Dermis microvascular lymphatic vessel endothelial cell (primary cell): ENCODE measurements around the gene C10orf88. TPM values are rescaled to one million over a fixed set of nuclear protein-coding genes. Genes with fewer than 3 reads are reported as not detected.

Experiments
- DNase-seq, 2 donors: peaks; one replicate each; pipeline versions ENCODE4 v3.0.0 to v3.0.0-alpha.2; 2010; ENCODE audit warnings: low read depth in 2 of 2
- total RNA-seq: library from RNA; depleted of rRNA; stranded (reverse); fragments of >200 nt; gene quantifications from 2 replicates; pipeline ENCODE4 v1.2.1, GENCODE V29; 2014

Gene C10orf88
- 9.6 and 10.1 TPM in 2 replicates for total RNA-seq

DNA sequence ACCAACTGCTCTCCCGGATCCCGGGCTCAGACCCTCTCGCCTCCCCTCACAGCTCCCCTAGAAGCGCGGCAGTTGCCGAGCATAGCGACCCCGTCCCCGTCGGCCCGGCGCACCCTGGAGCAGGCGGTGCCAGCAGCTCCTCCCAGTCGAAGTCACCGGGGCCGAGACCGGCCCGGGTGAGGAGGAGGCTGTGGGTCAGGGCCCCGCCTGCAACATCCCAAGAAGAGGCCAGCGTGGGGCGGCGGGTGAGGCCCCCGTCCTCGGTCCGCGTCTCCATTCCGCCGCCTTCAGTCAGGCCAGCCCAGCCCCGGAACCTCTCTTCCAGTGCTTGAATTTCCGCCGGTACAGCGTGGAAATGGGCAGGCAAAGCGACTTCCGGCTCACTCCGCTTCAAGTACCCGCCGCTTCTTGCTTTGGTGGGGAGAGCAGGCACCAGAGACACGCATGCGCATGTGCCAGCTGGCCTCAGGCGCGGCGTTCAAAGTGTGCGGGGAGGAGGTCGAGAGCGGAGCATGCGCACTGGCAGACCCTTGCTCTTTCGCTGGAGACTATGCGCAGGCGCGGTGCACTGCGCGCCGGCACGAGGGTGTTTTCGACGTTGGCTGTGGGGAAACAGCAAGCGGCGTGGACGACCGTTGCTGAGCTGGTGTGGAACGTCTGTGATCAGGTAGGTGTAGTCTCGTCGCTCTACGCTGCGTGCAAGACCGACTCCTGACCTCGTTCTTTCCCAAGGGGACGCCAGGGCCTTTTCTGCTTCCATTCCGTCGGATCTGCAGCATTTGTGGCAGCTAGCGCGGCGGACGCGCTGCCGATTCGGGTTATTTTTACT, at the start of gene C10orf88:
Gene C10orf88 (minus strand): TSS at position 326 of the 829 bp plus-strand sequence. CDS start 49 bp downstream, at position 277.
- DNase-seq, result peak; percentile 95 to 97

GRCh38 chr10:123001370-123001769, 47.3 kb upstream of the C10orf88 start:
- DNase-seq, result no peak

- DNase-seq, result no peak
These were observed 46.1 kb upstream of the C10orf88 start for GRCh38 chr10:123000155-123000554.

- DNase-seq, result no peak
These were observed 45.3 kb upstream of the C10orf88 start for GRCh38 chr10:122999347-122999746.

GRCh38 chr10:122998934-122999333, 44.9 kb upstream of the C10orf88 start:
- DNase-seq, result no peak

DNA sequence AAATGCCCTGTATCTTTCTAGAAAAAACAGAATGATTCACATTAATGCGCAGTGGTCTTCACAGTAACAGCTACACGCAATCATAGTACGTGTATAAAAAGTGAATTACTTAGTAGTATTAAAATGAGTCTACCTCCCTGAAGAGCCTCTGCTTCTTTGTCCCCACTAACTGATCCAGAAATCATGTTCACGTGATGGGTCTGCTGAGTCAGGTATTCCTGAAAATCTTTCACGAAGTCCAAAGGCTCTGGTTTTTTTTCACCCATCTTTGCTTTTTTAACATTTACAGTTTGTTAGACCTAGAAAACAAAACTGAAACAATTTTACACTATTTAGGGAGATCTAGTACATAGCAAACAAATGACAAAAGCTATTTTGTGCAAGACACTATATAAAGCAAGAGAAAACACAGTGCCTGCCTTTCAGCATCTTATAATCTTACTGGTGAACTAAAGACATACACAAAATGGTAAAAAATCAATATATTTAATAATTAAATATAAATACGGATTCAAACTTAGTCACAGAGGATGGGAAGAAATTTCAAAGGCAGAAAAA, 44.4 kb upstream of the C10orf88 start:
- no peak for DNase-seq

- DNase-seq, result no peak
These were observed 43.8 kb upstream of the C10orf88 start for GRCh38 chr10:122997864-122998263.

DNA sequence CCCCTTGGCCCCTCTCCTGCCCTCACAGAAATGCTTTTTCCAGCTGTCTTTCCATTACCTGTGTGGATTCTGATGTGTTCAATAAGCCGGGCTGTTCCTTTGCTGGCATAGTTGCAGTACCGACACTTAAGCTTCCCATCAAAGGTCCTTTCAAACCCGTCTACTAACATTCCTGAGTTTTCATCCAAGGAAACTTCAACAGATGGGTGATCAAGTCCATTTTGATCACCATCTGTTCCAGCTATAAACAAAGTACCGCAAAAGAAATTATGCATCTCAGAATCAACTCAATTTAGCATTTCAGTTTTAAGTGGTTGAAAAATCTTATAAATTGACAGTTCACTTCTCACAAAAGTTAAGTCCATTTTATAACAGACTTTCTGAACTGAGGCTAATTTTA, 41.9 kb upstream of the C10orf88 start:
- DNase-seq, result no peak

DNA sequence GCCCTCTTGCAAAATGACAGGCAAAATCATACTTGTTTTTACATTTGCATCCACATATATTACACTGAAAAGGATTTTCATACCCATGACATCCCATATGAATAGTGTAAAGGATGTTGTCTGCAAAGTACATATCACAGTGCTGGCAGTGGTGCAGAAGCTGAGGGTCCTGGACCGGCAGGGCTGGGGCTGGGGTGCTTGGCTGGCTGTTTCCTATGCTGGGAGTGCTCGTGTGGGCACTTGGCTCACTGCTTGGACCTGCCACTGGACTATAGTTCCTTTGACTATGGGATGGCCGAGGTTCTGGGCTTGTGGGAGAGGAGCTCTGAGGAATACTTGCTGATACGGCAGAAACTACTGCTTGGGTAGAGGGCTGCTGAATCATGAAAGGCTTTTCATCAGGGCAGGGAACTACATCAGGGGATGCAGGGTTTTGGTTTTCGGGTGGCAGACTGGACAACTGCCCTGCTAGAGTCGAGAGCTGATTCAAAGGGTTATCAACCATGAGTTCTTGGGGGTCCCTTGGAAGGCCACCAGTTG, 39.8 kb upstream of the C10orf88 start:
- DNase-seq, result no peak

- DNase-seq, result no peak
These were observed 38.1 kb upstream of the C10orf88 start for GRCh38 chr10:122992031-122992585.

DNA sequence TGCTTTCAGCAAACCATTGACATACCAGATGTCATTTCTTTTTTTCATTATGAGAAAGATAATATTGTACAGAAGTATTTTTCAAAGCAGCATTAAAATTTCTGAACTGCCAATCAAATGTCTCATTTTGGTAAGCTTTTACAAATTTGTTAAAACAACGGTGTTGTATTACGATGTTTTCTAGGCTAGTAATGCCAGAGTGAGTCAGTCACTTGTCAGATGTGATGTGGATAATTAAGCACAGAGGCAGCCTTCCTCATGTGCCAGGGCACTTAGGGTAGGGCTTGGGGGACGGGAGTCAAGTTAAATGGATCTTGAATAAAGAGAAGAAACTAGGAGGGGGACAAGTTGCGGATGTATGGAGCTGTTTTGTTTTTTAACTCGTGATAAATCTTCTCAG, 36.3 kb upstream of the C10orf88 start:
- no peak for DNase-seq

DNA sequence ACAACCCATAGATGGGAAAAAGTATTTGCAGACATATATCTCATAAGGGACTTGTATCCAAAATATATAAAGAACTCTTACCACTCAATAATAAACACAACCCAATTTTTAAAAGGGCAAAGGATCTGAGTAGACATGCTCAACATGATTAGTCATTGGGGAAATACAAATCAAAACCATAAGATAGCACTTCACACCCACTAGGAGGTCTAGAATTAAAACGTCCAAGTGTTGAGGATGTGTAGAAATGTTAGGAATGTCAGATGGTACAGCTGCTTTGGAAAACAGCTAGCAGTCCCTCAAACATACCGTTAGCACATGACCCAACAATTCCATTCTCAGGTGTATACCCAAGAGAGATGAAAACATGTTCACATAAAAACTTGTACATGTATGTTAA, 34.5 kb upstream of the C10orf88 start:
- DNase-seq, result no peak

- DNase-seq, result no peak
These were observed 32.3 kb upstream of the C10orf88 start for GRCh38 chr10:122986335-122986734.

GRCh38 chr10:122984708-122985107, 30.7 kb upstream of the C10orf88 start:
- no peak for DNase-seq

- DNase-seq, result no peak
These were observed 29.9 kb upstream of the C10orf88 start for GRCh38 chr10:122983898-122984297.

GRCh38 chr10:122981066-122981464, 27.0 kb upstream of the C10orf88 start:
- peak in 1 of 2 donors; percentile 39 for DNase-seq

GRCh38 chr10:122980209-122981065, 26.4 kb upstream of the C10orf88 start, which contains the start of gene PSTK:
Gene PSTK, plus strand, starts transcription at chr10:122980401. Its CDS starts 79 bp downstream, at chr10:122980480.
- DNase-seq, result peak; percentile 90 to 93

GRCh38 chr10:122974543-122975064, 20.6 kb upstream of the C10orf88 start:
- no peak for DNase-seq

DNA sequence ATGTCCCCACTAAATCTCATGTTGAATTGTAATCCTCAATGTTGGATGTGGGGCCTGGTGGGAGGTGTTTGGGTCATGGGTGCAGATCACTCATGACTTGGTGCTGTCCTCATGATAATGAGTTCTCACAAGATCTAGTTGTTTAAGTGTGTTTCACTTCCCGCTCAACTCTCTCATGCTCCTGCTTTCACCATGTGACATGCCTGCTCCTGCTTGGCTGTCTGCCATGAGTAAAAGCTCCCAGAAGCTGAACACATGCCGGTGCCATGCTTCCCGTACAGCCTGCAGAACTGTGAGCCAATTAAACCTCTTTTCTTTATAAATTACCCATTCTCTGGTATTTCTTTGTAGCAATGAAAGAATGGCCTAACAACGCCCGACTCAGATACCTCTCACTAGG, 20.0 kb upstream of the C10orf88 start:
- DNase-seq, result no peak

DNA sequence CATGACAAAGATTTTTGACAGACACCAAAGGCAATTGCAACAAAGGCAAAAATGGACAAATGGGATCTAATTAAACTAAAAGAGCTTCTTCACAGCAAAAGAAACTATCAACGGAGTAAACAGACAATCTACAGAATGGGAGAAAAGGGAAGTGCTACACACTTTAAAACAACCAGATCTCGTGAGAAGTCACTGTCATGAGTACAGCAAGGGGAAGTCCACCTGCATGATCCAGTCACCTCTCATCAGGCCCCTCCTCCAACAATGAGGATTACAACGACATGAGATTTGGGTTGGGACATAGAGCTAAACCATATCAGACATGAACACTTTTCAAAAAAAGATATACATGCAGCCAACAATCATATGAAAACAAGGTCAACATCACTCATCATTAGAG, 14.7 kb upstream of the C10orf88 start:
- no peak for DNase-seq

DNA sequence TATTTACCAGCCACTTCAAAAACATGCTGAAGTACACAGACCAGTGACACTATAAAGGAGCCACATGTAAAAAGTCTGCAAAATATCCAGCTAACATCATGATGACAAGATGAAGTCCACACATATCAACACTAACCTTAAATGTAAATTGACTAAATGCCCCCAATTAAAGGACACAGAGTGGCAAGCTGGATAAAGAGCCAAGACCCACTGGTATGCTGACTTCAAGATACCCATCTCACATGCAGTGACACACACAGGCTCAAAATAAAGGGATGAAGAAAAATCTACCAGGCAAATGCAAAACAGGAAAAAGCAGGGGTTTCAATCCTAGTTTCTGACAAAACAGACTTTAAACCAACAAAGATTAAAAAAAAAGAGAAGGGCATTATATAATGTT, 12.9 kb upstream of the C10orf88 start:
- DNase-seq, result no peak
